T-helper 9 cell (primary cell): ENCODE data around the gene FAF1.

Experiments used
- DNase-seq: peaks from one replicate; pipeline ENCODE4 v3.0.0-alpha.2; 2020

FAF1 gene

DNA sequence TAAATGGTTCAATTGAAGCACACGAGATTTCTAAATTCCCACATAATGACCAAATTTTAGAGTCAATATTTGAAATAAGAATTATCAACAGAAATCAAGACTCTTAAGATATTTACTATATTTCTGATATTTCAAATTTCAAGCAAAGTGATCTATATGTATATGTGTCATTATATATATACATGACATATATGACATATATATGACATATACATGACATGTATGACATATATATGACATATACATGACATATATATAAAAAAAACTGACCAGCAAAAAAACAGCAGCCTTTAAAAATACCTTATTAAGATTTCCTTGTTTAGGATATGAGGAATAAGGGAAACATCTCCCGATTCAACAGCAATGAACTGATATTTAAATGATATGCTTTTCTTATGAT, 266.2 kb downstream of the FAF1 start:
- no peak for DNase-seq

DNA sequence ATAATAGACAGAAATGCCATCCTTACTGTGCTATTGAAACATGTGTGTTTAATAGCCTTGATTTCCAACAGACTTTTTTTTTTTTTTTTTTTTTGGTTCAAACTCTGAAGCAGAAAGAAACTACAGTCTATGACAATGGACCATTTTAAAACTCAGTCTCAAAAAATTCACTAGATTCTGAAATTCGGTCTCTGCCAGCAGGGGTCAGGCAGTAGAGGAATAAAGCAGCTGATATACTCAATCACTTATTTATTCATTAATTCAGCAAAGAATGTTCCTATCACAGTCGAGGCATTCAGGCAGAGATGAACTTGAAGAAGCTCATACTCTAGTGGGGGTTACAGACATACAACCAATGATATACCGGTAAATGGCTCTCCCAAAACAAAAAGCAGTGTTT, 275.9 kb downstream of the FAF1 start:
- no peak for DNase-seq

GRCh38 chr1:50681931-50682330, 278.1 kb downstream of the FAF1 start:
- no peak for DNase-seq

DNA sequence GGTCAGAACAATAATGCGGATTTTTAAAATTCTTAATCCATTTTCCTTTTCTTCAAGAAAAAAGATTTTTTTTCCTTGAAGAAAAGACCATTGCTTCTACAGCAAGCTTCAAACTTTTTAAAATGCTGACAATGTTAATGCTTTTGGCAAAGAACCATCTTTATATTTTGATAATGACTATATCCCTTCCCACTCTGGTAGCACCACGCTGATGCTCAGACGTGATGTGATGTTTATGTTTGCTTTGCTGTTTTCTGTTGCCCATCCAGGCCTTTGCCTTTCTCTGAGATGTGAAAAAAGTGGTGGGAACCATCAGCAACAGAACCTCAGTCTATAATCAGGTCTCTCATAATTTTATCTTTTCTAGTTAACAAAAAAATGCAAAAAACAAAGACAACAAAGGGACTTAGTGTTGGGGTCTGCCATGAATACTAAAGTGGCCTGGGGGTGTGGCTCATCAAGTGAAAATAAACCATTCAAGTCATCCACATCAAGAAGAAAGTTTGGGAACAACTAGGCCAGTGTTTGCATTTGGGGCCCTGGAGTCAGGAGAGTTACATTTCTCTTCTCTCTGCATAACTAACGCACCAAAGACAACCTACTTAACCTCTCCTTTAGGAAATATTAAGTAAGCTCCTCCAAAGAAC, 292.2 kb downstream of the FAF1 start:
- no peak for DNase-seq

GRCh38 chr1:50667272-50667671, 292.8 kb downstream of the FAF1 start:
- no peak for DNase-seq

GRCh38 chr1:50666849-50667248, 293.2 kb downstream of the FAF1 start:
- no peak for DNase-seq

DNA sequence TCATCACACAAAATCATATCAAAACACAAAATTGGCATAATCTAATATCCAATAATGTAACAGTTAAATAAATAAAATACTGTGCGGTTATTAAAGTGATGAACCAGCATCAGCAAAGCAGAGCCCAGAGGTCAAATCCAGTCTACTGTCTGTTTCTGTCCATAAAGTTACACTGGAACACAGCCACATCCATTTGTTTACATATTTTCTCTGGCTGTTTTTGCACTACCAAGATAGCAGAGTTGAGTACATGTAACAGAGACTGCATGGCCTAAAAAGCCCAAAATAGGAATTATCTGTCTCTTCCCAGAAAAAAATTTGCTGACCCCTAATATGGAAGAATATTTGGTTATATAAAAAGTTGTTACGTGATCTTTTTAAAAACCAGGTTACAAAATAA, 294.7 kb downstream of the FAF1 start:
- DNase-seq, result no peak

- no peak for DNase-seq
Measured at GRCh38 chr1:50661626-50662025, 298.4 kb downstream of the FAF1 start.

DNA sequence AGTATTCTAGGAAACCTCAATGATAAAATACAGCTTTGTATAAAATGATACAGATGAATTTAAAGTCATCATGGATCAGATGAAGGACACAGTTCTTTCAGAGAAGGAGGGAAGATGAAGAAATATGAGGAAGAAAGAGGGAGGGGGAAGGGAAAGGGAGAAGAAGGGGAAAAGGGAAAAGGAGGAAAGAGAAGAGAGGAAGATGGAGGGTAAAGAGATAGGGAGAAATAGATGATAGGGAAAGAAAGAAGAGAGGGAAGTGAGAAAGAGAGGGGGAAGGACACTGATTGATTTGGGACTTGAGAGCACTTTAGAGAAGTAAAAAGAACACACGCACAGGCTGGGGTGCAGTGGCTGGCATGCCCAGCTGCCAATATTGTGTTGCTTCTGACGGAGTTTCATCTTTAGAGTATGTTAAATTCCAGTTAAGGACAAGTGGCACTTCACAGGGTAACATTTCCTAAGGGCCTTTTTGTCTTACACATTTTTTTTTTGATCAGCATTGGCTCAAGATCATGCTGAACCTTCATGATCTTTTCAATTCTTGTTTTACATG, 300.9 kb downstream of the FAF1 start:
- no peak for DNase-seq

GRCh38 chr1:50658459-50659076, 301.5 kb downstream of the FAF1 start:
- DNase-seq, result no peak

DNA sequence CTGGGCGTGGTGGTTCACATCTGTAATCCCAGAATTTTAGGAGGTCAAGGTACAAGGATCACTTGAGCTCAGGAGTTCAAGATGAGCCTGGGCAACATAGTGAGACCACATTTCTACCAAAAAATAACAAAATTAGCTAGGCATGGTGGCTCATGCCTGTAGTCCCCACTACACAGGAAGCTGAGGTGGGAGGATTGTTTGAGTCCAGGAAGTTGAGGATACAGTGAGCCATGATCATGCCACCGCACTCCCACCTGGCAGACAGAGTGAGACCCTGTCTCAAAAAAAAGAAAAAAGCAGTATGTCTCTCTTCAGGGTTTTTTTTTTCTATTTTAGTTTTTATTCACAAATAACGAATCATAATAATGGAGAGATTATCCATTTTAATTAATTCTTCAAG, 303.1 kb downstream of the FAF1 start:
- DNase-seq, result no peak

DNA sequence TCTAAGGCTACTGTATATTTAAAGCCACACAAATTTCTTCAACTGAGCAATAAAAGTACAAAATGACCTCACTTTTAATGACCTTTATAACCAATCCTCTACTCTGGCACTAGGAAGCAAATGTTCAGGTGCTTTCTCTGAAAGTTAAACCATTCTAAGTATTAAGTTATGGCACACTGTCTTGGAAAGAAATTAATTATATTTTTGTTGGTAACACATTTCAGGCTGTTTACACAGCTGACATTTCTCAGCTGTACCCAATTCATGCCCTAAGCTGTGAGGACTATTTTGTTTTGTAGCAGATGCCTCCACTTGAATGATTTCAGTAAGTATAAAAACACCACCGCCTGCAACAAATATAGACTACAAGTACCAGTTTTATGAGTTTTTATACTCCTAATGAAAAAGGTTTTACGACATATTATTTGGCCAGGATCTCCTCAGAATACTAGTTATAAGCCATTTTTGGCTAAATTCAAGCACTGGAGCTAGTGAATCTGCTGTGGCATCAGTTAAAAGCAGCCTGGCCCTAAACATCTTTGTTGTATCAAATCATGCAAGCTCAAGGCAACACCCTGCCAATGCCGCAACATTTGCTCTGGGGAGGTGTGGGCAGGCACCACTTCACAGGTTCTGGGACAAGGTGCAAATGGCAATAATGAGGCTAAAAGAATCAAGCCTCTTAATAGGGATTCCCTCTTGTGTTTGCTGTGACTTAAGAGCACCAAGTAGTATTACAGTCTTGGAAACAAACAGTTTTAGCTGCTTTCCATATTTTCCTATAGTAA, 308.4 kb downstream of the FAF1 start:
- no peak for DNase-seq

GRCh38 chr1:50646526-50646925, 313.5 kb downstream of the FAF1 start:
- DNase-seq, result no peak

DNA sequence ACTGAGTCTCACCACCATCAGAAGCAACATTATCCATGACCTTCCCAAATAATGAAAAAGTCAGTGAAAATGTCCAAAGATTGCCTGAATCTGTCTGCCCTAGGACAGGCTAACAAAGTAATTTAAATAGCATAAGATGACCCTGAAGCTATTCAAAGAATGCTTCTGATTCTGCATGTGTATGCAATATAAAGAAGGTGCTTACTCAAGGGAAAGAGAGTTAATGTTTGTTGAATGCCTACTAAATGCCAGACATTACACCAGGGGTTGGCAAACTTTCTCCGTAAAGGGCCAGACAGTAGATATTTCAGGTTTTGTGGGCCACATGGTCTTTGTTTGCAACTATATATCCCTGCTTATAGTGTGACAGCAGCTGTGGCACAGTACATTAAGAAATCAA, 314.9 kb downstream of the FAF1 start:
- DNase-seq, result no peak

- no peak for DNase-seq
Measured at GRCh38 chr1:50644447-50645105, 315.5 kb downstream of the FAF1 start.

GRCh38 chr1:50637460-50637859, 322.6 kb downstream of the FAF1 start:
- no peak for DNase-seq

GRCh38 chr1:50634251-50634650, 325.8 kb downstream of the FAF1 start:
- DNase-seq, result no peak

DNA sequence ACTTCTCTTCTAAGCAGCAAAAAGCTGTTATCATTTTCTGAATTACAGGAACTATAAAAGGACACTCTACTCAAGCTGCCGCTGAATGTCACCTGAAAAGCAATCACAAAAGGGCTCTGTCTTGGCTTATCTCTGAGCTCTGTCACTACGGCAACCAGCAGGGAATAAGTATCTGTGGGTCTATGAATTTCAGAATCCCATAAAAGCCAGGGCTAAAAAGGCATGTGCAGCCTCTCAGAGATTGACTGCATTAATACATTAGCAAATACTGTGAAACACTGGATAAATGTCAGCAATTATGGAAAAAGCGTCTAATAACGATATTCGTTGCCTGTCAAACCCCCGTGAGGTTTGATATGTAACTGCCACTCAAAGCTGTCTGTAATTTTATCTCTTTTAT, 326.6 kb downstream of the FAF1 start:
- no peak for DNase-seq

DNA sequence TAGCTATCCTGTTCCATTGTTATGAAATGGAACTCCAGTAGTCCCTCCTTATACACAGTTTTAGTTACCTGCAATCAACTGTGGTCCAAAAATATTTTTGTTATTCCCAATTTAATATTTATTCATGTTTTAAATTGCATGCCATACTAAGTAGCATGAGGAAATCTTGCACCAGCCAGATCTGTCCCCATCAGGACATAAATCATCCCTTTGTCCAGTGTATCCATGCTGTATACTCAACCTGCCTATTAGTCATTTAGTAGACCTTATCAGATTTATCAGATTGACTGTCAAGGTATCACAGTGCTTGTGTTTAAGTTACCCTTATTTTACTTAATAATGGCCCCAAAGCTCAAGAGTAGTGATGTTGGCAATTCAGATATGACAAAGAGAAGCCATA, 328.9 kb downstream of the FAF1 start:
- no peak for DNase-seq

GRCh38 chr1:50622259-50622658, 337.8 kb downstream of the FAF1 start:
- no peak for DNase-seq

DNA sequence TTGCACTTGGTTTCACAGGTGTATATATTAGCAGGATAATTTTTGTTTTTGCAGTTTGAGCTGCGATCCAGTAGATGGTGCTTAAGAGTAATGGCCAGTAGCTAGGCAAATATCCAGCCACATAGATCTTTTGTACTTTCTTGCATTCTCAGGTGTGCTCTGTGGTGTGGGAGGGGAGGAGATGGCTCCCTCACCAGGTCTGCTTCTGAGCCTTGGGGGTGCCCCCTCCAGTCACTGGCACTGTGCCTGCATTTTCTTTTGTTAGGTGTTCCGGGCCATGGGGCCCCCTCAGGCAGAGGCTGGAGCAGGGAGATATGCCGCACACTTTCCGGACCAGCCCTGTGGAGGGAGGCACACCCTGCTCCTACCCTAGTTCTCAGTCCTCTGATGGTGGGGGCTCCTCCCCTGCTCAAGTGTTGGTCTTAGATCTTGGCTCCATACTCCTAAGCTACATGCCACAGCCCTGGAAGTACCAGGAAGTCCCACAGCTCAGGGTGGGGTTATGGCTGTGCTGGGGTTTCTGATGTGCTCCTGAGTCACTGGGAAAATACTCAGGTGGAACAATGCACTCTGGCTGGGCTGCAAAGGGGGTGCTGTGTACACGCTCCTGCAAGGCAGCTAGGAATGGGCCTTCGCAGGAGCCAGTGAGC, 339.3 kb downstream of the FAF1 start:
- no peak for DNase-seq

DNA sequence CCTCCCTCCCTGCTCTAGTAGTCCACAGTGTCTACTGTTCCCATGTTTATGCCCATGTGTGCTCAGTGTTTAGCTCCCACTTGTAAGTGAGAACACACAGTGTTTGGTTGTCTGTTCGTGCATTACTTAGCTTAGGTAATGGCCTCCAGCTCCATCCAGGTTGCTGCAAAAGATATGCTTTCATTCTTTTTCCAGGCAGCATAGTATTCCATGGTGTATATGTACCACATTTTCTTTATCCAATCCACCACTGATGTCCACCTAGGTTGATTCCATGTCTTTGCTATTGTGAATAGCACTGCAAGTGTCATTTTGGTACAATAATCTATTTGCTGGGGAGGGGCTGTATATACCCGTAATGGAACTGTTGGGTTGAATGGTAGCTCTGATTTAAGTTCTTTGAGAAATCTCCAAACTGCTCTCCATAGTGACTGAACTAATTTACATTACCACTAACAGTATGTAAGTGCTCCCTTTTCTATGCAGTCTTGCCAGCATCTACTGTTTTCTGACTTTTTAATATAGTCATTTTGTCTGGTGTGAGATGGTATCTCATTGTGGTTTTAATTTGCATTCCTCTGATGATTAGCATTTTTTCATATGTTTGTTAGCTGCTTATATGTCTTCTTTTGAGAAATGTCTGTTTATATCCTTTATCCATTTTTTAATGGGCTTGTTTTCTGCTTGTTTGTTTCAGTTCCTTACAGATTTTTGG, 344.9 kb downstream of the FAF1 start:
- no peak for DNase-seq
